HK-2 (cell line): Measurements from ENCODE around the gene RPP25L.

Experiments
- DNase-seq: peaks from one replicate; pipeline ENCODE4 v3.0.0-alpha.2; 2018; ENCODE audit not compliant: unreplicated experiment

The RPP25L gene

DNA sequence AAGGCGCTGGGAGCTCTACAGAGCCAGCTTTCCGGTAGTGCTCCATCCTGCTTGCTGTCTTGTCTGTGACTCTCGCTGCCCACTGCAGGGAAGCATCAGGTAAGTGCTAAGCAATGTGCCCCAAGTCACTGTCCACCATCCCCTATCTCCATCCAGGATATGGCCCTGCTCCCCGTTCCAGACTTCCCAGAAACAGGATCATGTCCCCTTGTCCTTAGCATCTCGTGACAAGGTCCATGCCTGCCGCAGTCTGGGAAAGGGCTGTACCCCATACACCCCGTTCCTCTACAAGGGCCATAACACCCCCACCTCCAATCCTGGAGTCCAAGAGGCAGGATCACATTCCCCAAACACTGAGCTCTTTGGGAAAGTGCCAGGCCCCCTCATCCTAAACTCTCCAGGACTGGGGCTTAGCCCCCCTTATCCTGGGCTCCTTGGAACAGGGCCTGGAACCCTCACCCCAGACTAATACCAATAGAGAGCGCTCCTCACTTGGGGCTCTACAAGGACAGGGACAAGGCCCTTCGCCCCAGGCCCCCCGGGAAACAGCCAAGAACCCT lies 566 bp downstream of the RPP25L start:
- DNase-seq: no peak

- no peak for DNase-seq
These were observed 1.3 kb downstream of the RPP25L start for GRCh38 chr9:34610434-34611206.

DNA sequence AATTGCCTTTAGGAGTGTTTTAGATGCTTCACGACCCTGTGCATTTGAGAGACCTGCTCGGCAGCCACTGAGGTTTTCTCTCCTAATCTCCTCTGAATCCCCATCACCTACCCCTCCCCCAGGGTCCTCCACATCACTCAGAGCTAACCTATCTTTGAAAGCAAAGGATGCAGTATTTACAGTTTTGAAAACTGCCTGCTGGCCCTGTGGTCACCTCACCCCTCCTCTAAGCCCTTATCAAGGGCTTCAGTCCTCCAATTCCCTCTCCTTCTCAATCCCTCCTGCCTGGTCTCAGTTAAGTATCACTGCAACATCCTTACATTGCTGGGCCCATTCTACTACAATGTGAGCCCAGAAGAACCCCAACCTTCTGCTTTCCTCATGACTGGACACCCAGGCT lies 4.6 kb downstream of the RPP25L start:
- DNase-seq: no peak

DNA sequence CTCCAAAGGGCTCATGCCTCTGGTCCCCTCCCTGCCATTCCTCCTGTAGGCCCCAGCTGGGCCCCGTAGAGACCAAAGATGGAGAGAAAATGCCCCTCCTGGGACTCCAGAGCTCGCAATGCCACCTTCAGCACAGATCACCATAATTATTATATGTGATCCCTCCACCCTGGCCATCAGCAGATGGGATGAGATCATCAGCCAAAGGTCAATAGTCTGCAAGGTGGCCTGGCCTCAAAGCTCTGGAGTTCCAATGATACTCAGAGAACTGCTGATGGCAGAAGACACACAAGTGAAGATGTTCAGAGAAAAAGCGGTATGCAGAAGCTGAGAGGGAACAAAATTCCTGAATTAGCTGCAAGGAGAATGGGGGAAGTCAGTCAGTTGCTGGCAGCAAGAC lies 5.0 kb downstream of the RPP25L start:
- DNase-seq: no peak

DNA sequence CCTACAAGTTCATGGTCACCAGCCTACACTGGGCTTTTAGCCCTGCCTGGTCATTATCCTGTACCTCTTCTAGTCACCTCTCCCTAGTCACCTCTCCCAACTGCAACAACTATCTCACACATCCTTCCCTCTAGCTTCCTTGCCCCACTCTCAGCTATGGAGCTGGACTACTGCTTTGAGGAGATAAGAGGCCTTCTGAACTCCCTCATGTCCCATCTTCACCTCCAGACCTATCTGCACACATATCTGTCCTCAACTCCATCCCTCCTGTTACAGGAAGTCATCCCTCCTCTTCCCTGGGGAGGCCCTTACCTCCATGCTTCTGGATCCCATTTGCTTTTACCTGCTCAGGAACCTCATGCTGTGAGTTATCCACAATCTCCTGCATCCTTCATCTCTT lies 5.7 kb downstream of the RPP25L start:
- DNase-seq: no peak

- DNase-seq: peak; percentile 59
These were observed 8.2 kb downstream of the RPP25L start for GRCh38 chr9:34603610-34604231.

DNA sequence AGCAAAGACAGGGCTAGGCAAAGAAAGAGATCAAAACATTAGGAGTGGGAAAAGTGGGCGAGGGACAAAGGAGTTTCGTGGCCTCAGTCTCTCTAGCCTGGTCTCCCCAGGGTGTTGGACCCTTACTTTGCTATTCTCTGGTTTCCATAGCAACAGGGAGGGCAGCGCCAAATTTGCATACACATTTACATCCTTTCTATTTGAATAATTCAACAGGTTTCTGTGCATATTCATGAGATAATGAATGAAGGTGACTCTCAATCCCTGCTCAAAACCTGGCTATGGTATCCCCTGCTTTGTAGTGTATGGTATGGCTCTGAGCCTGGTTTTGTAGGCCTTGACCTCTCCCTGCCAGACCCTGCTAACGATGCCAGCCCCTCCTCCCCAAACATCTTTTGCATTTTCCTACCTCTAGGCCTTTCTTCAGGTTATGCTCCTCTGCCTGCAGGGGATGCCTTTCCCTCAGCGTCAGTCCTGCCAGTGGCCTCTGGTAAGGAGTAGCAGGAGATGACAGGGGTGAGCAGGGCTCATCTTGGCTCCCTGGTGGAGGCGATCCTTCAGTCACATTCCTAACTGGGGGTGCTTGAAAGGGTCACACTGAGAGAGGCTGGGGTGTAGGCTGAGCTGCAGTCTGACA lies 9.8 kb downstream of the RPP25L start:
- no peak for DNase-seq

GRCh38 chr9:34600908-34601307 lies 11.0 kb downstream of the RPP25L start:
- no peak for DNase-seq

DNA sequence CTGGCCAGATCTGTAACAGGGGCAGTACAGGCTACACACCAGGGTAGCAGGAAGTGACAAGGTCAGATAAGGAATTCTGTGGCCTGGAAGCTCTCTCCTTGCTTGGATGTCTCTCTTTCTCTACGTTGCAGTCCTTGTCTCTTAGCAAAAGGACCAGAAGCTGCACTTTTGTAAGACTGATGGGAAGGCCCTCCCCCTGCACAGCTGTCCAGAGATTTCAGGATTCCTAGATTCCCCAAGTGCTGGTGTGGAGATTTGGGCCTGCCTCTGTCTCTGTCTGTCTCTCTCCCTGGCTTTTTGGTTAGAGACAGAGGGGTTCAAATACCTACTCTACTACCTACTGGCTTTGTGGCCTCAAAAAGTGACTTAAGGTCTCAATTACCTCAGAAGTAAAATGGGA lies 12.4 kb downstream of the RPP25L start:
- no peak for DNase-seq

DNA sequence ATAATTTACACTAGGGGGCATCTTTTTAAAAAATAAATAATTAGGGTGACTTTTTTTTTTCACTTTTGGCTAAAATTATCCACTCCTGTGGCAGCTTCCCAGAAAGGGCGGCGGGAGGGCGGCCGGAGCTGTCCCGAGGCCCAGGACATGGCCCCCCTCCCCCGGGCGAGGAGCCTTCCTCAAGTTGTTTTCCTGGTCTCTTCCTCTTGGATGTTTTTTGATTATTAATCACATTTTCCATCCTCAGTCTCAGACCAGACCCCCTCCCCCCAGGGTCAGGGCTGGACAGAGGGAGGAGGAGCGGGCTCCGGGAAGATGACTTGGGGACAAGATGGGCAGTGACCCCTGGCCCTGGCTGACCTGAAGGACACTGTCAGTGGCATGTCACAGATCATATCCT lies 17.7 kb downstream of the RPP25L start:
- DNase-seq: no peak

DNA sequence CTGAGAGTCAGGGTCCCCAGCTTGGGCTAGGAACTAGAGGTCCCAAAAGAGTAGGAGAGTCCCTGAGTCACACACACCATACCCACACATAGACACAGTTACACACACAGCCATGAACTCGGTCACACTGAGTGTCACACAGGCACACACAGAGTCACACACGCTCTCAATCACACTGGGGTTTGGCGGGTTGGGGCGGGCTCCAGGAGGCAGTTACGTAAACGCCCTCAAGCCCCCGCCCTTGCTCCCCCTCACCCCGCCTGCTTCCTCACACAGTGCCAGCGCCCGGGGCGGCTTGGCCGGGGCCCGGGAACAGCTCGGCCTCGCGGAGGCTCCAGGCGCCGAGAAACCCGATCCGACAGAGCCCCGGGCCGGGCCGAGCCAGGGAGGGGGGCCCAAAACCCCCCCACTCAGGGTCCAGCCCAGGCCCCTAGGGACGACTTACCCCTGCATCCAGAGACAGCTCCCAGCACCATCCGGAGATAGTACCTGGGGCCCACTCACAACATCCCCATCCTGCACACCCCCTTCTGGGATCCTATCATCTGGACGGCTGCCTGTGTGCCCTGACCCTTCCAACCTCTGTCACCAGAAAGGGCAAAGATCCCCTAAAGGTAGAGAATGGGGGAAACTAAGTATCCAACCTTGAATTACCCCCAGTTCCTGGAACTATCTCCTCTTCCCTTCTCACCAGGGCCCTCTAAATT lies 18.8 kb downstream of the RPP25L start:
- no peak for DNase-seq

- no peak for DNase-seq
These were observed 19.7 kb downstream of the RPP25L start for GRCh38 chr9:34591917-34592866.

GRCh38 chr9:34591248-34591916 lies 20.5 kb downstream of the RPP25L start:
- peak; percentile 81 for DNase-seq

DNA sequence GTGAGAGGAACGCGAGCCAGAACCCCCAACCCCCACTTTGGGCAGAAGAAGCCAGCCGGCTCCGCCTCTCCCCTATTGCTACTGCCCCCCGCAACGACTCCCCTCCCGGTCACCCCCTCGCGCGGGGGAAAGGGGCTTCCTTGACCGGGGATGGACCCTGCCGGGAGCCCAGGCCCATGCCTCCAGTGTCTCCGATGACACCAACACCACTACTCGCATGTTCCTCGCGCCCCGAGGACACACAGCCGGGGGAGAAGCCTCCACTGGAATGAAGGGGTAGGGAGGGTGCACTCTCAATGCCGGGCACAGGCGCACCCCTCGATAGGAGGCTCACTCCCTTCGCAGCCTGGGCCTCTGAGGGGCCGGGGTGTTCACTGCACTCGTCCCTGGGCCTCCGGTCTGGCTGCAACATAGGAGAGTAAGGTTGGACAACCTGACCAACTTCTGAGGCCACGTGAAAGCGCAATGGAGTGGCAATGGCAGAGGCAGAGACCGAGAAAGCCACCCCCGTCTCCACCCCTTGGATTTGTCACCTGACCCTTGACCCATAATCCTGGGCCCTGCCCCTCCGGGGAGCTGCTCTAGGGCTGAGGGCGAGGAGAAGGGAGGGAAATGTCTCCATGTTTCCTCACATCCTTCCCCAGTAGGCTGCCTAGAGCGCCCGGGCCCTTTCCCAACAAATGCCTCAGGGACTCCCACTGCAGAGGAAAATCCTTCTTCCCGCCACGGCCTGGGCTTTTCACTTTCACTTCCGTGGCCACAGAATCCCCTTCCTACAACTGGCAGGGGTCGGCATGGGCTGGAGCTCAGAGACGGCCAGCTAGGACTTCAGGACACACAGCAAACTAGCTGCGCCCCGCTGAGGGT lies 21.3 kb downstream of the RPP25L start:
- no peak for DNase-seq

DNA sequence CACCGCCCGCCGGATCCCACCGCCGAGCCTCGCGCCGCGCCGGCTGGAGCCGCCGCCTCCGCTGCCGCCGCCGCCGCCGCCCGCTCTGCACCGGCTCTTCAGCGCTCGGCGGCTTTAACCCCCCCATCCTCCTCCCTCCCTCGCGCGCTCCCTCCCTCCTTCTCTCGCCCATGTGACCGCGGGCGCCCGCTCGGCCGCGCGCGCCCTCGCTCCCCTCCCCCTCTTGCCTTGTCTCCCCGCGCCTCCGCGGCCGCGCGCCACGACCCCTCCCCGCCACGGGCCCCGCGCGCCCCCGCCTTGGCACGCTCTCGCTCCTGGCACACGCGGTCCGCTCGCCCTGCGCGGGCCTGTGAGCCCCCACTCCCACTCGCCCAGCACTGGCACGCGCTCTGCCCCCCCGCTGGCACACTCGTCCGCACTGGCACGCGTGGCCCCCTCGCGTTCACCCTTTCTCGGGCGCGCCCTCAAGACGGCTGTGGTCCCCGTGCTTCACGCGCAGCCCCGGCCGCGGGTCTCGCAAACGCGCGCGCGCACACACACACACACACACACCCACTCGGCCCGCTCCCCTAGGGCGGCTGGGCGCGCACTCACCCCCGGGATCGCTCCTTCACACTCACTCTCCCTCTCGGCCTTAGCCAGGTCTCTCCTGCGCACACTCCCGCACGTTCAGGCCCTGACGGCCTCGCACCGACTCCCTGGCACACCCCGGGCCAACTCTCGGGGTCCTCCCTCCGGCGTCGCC lies 22.1 kb downstream of the RPP25L start, which contains the start of gene CNTFR:
TSS of gene CNTFR (minus strand) at position 89 of the 745 bp plus-strand sequence. CDS start 20,743 bp downstream, outside the sequence.
- DNase-seq: no peak

DNA sequence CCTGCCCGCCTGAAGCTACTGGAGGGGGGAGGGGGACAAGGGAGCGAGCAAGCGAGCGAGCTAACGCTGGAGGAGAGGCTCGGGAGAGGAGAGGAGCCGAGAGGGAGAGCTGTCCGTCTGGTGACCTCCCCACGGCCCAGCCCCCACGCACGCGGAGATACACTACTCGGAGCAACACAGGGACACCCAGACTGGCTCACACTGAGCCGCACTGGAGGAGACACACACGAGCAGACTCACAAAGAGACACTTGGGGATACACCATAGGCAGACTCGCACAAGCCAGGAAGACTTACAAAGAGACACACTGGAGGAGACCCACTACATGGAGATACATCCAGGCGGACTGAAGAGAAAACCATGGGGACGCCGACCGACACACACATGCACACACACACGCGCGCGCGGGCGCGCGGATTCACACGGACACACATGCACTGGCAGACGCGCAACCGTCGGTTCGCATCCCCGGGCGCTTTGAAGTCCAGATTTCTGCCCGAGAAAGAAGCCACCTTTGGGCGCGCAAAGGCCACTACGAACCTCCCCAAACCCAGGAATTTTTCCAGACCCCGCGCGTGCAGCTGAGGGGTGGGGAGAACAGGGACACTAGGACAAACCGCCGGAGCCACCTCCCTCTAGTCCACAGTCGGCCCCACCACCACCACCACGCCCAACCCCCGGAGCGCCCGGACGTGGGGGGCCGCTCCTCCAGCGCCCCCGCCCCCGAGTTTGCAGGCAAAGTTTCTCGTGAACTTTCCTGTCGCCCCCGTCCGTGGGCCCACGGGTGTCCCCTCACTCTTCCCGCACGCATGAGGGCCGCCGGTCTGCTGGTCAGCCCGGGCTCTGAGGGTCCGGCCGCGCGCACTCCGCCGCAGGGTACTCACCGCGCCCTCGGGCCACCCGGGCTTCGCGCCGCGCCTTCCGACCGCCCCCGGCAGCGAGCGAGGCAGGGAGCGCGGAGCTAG lies 22.9 kb downstream of the RPP25L start:
- DNase-seq: no peak

DNA sequence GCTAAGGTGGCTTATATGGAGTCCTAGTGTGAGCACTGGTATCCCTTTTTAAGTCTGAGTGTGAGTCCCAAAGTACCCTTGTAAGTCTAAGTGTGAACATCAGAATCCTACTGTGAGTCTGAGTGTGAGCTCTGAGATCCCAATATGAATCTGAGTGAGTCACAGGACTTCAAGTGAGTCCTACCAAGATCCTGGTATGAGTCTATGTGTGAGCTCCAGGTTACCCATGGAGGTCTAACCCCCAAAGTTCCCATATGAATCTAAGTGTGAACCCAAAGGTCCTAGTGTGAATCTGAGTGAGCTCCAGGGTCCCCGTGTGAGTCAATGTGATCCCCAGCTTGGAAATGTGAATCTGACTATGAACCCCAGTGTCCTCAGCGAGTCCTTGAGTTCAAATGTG lies 24.6 kb downstream of the RPP25L start:
- no peak for DNase-seq
